GM18519 (cell line): ENCODE data around the gene RFLNA.

Experiments
- ATAC-seq: cut with Tn5 transposase; IDR thresholded peaks from one replicate; pipeline ENCODE4 v1.9.1; 2021; ENCODE audit warnings: mild to moderate bottlenecking, moderate library complexity; ENCODE audit not compliant: unreplicated experiment, low FRiP score

RFLNA gene

DNA sequence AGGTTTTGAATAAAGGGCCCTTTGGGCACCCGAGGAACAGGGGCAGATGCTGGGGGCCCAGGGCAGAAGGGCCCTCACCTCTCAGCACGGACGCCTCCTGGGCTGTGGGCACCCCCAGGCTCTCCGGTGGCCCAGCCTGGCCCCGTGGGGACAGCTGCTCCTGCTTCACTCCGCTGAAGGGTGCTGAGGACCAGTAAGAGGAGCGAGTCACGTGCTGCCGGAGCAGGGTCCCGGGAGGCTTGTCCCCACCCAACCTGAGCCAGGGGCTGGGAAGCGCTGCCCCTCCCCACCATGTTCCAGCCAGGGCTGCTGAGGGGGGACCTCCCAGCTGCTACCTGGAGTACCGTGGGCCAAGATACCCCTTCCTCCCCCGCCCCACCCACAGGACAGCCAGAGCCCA, 59.5 kb downstream of the RFLNA start:
- ATAC-seq, result no peak

GRCh38 chr12:124356221-124356620, 61.3 kb downstream of the RFLNA start:
- no peak for ATAC-seq

DNA sequence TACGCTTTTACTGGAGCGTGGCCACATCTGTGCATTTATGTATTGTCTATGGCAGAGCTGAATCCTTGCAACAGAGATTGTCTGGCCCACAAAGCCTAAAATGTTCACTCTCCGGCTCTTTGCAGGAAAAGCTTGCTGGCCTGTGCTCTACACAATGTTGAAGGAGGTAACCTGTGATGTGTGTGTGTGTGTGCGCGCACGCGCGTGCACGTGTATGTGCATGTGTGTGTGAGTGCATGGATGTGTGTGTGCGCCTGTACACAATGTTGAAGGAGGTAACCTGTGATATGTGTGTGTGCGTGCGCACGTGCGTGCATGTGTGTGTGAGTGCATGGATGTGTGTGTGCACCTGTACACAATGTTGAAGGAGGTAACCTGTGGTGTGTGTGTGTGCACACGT, 62.7 kb downstream of the RFLNA start:
- ATAC-seq, result no peak

DNA sequence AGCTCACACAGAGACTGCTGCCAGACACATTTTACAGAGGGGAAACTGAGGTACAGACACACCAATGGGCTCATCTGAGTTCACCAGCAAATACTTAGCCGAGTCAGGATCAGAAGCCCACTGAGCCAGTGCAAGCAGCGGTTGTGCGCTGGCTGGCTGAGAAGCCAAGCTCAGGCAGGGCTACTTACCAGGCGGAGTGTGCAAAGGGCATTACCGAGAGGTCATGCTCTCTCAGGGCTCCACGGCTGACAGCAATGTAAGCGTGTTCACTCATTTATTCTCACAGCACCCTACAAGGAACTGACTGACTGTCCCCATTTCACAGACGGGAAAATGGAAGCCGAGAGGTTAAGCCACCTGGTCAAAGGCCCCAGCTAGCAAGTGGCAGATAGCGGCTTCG, 63.7 kb downstream of the RFLNA start:
- ATAC-seq, result no peak

DNA sequence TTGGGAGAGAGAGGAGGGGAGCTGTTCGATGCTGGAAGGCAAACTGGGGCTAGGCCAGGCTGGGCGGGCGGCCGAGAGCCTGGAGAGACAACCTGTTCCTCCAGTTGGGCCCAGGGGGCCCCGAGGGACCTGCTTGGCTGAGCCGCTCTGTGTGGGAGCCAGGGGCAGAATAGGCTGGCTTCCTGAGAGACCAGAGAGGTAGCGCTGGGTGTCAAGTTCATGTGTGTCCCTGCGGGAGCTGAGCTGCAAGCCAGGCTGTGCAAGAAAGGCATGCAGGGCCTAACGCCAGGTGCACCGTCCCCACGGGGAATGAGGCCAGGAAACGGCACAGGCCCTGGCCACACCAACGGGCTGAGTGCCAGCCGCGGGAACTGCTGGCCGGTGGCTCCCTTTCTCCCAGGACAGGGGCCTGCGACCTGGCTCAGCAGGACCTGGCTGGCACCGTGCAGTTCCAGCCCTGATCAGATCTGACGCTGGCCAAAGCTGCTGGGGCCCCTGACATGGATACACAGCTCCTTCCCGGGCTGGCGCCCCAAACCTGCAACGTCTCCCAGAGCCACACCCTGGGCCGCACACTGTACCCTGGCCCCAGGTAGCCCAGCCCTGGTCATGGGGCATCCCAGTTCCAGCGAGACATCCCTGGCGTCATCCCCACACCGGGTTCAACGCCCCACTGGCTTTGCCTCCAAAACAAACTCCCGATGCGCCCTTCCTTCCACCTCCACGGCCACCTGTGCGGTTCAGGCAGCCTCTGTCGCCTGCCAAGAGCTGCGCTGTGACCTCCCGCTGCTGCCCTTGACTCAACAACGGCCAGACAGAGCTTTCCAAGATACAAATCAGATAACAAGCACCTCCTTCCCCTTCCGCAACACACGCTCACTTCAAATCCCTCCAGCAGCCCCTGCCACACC, 65.0 kb downstream of the RFLNA start:
- ATAC-seq, result no peak

DNA sequence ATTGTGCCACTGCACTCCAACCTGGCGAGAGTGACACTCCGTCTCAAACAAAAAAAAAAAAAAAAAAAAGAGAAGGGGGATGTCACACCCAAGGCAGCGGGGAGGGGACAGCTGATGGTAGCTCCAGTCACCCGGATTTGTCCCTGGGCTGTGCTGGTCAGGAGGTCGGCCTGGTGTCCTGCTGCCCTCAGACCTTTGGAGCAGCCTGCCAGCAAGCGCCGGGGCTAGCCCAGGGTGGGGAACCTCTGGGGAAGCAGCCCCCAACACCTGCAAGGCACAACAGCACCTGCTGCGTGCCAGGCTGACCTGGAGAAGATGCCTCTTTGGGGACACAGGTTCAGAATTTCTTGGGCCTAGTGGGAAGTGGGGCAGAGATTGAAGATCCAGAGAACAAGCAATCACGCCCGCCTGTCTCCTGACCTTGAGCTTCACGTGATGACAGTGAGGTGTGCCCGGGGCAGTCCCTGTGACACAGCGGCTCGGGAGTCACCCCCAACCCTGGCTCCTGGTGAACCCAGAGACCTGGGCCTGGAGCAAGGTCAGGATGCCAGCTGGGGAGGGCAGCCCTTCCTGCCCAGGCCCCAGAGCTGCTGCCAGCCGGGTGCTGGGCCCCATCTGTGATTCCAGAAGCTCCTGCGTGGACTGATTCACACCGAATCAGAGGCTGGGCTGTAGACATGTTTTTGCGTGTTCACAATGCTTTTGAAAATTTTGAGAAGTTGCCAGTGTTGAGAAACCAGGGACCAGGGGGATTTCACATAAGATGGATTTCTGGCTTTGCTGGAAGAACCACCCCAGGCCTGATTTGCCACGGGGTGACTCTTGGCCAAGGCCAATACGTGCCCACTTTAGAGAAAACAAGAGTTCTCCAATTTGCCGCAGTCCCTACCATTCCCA, 66.4 kb downstream of the RFLNA start:
- ATAC-seq, result no peak

DNA sequence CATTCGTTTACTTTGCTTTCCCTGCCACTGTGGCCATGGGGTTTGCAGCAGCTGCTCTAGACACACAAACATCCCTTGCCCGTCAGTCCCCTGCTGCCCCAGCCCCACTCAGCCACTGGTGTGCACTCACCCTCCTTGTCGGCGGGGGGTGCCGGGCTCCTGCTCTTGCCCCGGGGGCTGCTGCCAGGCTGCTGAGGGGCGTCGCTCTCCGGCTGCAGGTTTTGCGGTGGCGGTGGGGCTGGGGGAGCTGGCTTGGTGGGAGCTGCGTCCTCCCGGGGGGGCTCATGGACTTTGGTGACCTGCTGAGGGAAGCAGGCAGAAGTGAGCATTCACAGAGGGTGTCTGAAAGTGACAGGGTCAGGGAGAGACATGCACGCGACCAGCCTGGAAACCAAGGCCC, 67.1 kb downstream of the RFLNA start:
- no peak for ATAC-seq

DNA sequence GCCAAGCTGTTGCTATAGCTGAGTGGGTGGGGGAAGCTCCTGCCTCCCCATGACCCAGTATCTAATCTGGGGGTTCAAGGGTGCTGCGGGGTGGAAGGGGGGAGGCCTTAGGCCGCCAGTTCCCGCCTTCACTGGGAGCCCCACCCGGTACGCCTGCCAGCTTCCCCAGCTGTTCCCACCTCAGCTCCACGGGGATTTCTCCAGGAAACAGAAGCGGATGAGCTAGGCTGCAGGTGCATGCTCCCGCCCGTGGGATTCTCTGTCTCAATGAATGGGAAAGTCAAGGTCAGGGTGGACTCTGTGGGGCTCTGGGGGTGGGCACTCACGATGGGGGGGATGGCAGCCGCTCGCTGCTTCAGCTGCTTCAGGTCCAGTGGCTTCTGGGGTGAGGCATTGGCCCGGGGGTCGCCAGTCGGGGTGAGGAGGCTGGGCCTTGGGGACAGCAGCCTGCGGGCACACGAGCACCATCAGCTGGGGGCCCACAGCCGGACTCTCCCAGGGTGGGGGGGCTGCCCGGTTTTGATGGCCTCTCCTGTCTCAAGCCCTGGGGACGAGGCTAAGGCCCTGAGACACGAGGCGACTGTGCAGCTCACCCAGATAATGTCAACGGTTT, 68.6 kb downstream of the RFLNA start:
- no peak for ATAC-seq

GRCh38 chr12:124364543-124364942, 69.7 kb downstream of the RFLNA start:
- no peak for ATAC-seq
